Esophagus squamous epithelium (tissue), 5 donors: ENCODE results near the gene NAP1L4. TPM values are rescaled to one million over a fixed set of nuclear protein-coding genes. Genes with fewer than 3 reads are reported as not detected.

Experiments used
- DNase-seq: peaks from one replicate; lab custom pipeline; 2025; lab: John Stamatoyannopoulos, UW
- H3K27ac ChIP-seq, 4 donors: fragments of 200-600 bp; sonication (generic); one replicate each; pipeline ENCODE4 v1.5.1; 2016 to 2019; ENCODE audit warnings: mild to moderate bottlenecking in 1 of 4
- H3K27me3 ChIP-seq, 4 donors: fragments of 200-600 bp; sonication (generic); 1 replicate in 3 of 4; 2 replicates in 1 of 4; pipeline versions ENCODE4 v1.5.1 to v1.6.0; 2017 to 2021; ENCODE audit warnings: antibody characterized with exemption in 1 of 4
- H3K36me3 ChIP-seq, 3 donors: fragments of 200-600 bp; sonication (generic); one replicate each; pipeline ENCODE4 v1.5.1; 2016 to 2019
- H3K4me1 ChIP-seq, 3 donors: fragments of 200-600 bp; sonication (generic); one replicate each; pipeline ENCODE4 v1.5.1; 2017 to 2019
- H3K4me3 ChIP-seq, 4 donors: fragments of 200-600 bp; sonication (generic); 1 replicate in 3 of 4; 2 replicates in 1 of 4; pipeline ENCODE4 v1.5.1; 2016 to 2019; ENCODE audit warnings: mild to moderate bottlenecking in 2 of 4, moderate library complexity in 1 of 4
- H3K9me3 ChIP-seq, 3 donors: fragments of 200-600 bp; sonication (generic); one replicate each; pipeline ENCODE4 v1.5.1; 2016 to 2019
- POLR2A ChIP-seq, 4 donors: fragments of 450-650 bp; IDR thresholded peaks; one replicate each; pipeline ENCODE4 v1.6.1; 2017; ENCODE audit warnings: antibody characterized with exemption in 4 of 4, mild to moderate bottlenecking in 4 of 4, moderate library complexity in 3 of 4
- WGBS, 2 donors: methylation state at CpG; one replicate each; pipeline ENCODE4 v1.1.5; 2018; 5-methylcytosine and 5-hydroxymethylcytosine counted together
- intact Hi-C: fragments of 100-400 bp; cut with DNase I; formaldehyde crosslinking; loops from one replicate; pipeline ENCODE4 v1.15.0; 2022
- total RNA-seq, 4 donors: library from RNA; depleted of rRNA; stranded (reverse); fragments of >200 nt; gene quantifications; one replicate each; pipeline ENCODE4 v1.1.0, GENCODE V29; 2016
- TF ChIP-seq, protein P1 (sequence below), 6 experiments: fragments of 450-650 bp in 4 of 6; fragments of 200-600 bp in 2 of 6; sonication (generic) in 2 of 6; IDR thresholded peaks; one replicate each; pipeline ENCODE4 v1.5.1; 2016 to 2019; ENCODE audit warnings: antibody characterized with exemption in 6 of 6, mild to moderate bottlenecking in 4 of 6, moderate library complexity in 4 of 6
- donor health status: DM: yes; HTN: yes; CAD: no.

The NAP1L4 gene
- total RNA-seq, 4 donors from 2014 or later, result 108 to 140 (median 121) TPM

DNA sequence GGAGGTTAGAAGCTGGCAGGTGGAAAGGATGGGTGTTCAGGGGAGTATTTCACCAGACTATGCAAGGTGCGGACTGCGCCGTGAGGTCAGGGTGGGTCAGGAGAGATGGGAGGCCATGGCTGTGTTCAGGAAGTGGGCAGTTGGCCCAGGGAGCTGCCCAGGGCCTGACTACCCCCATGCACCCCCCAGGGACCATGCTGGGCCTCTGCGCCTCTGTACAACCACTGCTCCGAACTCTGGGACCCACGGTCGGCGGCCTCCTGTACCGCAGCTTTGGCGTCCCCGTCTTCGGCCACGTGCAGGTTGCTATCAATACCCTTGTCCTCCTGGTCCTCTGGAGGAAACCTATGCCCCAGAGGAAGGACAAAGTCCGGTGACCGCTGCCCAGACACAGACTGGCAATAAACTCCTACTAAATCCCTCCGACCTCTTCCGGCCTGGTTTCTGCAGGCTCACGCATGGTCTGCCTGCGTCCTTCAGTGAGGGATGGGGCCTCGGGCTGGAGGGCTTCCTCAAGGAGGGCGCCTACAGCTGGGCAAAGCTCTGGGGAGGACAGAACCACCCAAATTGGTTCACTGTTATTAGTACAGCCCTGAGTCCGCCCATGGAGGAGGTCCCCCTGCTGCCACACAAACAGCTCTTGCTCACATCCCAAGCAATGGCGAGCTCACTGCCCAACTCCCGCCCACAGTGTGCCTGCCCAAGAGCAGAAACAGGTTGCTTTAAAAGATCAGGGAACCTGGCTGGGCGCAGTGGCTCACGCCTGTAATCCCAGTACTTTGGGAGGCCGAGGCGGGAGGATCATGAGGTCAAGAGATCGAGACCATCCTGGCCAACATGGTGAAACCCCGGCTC lies 67.1 kb downstream of the NAP1L4 start:
- intact Hi-C loops, result no loop called here
- no peak for TF ChIP-seq POLR2A (IDR thresholded peaks at IDR 0.05)
- TF ChIP-seq, protein P1, sequence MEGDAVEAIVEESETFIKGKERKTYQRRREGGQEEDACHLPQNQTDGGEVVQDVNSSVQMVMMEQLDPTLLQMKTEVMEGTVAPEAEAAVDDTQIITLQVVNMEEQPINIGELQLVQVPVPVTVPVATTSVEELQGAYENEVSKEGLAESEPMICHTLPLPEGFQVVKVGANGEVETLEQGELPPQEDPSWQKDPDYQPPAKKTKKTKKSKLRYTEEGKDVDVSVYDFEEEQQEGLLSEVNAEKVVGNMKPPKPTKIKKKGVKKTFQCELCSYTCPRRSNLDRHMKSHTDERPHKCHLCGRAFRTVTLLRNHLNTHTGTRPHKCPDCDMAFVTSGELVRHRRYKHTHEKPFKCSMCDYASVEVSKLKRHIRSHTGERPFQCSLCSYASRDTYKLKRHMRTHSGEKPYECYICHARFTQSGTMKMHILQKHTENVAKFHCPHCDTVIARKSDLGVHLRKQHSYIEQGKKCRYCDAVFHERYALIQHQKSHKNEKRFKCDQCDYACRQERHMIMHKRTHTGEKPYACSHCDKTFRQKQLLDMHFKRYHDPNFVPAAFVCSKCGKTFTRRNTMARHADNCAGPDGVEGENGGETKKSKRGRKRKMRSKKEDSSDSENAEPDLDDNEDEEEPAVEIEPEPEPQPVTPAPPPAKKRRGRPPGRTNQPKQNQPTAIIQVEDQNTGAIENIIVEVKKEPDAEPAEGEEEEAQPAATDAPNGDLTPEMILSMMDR (IDR thresholded peaks at IDR 0.05), result no peak

DNA sequence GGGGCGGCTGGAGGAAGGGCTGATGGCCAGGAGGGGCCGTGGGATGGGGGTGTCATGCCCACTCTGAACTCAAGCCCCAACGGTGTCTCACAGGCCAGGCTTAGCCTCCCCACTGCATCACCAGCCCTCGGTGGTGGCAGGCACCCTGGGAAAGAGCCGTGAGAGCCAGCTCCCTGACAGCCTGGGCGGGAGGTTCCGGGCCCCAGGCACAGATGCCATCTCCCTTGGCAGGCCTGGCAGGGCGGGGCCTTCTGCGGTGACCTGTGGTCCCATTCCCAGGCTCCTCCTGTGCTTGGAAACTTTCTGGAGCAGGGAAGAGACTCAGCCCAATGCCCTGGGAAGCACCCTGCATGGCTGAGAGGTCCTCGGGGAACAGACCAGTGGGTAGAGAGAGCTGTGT lies 67.7 kb downstream of the NAP1L4 start:
- intact Hi-C loops, result no loop called here
- DNase-seq, result no peak
- peak overlapping the region in 3 of 4 donors; percentile 7 to 33 (median 30) for H3K27ac ChIP-seq
- H3K4me3 ChIP-seq, result no peak overlapping the region
- no CpG with 5 or more reads among the region's 10 CpGs for WGBS, 2 donors
- H3K27me3 ChIP-seq, result peaks cover 0 to 24% (median 0%) of the 10 kb centered on the region in 4 donors
- TF ChIP-seq, protein P1 (IDR thresholded peaks at IDR 0.05), result no peak
- no peak for TF ChIP-seq POLR2A (IDR thresholded peaks at IDR 0.05)
- H3K4me1 ChIP-seq, result peaks cover 14 to 40% (median 18%) of the 10 kb centered on the region in 3 donors
- H3K9me3 ChIP-seq, result no peaks in the 10 kb centered on the region
- H3K36me3 ChIP-seq, result no peaks in the 10 kb centered on the region

More for the DNA sequence above, 67.1 kb downstream of the NAP1L4 start:
- no peak for DNase-seq
- Histone ChIP-seq H3K36me3 (no peaks in the 10 kb centered on the region), H3K4me3 (no peak overlapping the region), H3K27me3 (peaks cover 0 to 31% (median 0%) of the 10 kb centered on the region in 4 donors), H3K9me3 (no peaks in the 10 kb centered on the region), H3K4me1 (peaks cover 20 to 47% (median 24%) of the 10 kb centered on the region in 3 donors), H3K27ac (peak overlapping the region in 2 of 4 donors; percentile 7 to 33)
- WGBS, 2 donors, result 85 to 96% methylated on average over 8 to 10 of the region's 30 CpGs

DNA sequence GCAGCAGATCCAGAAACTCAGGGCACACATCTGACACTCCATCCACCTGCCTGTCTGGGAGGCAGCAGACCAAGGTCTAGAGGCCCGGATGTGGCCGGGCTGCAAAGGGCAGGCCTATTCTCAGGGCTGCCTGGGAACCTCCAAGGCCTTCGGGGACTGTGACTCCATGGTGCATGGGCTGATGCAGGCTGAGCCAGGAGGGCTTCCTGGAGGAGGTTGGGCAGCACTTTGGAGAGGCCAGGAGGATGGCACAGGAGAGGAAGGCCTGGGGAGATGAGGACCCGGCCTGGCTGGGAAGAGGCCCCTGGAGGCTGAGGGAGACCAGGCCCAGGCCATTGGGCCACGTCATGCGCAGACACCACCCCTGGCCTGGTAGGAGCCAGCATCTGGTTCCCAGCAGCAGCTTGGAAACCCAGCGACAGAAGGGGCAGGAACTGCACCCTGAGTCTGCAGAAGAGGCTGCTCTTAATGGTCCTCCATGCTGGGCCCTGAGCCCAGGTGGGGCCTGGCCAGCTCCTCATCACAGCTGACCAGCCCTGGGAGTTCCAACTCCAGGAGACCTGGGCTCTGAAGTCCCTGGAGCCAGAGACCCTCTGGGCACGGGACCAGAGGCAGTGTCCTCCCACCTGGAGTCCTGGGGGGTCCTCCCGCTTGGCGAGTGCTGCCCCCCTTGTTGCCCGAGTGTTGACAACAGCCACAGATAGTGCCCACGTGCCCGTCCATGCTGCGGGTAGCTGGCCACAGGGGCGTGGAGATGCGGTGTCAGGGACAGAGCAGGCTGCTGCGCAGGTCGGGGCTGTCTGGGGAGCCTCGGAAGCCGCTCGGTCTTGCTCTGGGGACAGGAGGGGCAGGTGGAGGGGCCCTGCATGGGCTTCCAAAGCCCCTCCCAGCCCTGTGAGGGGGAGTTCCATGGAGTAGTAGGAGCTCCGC lies 68.4 kb downstream of the NAP1L4 start:
- H3K27me3 ChIP-seq, result peaks cover 0 to 17% (median 0%) of the 10 kb centered on the region in 4 donors
- intact Hi-C loops, result no loop called here
- H3K36me3 ChIP-seq, result no peaks in the 10 kb centered on the region
- WGBS, 2 donors, result 86 to 90% methylated on average over 6 to 7 of the region's 22 CpGs
- H3K4me3 ChIP-seq, result no peak overlapping the region
- TF ChIP-seq POLR2A (IDR thresholded peaks at IDR 0.05), result no peak
- TF ChIP-seq, protein P1 (IDR thresholded peaks at IDR 0.05), result no peak
- H3K9me3 ChIP-seq, result no peaks in the 10 kb centered on the region
- DNase-seq, result no peak
- peaks cover 14 to 34% (median 14%) of the 10 kb centered on the region in 3 donors for H3K4me1 ChIP-seq
- peak overlapping the region in 3 of 4 donors; percentile 0 to 33 (median 30) for H3K27ac ChIP-seq

DNA sequence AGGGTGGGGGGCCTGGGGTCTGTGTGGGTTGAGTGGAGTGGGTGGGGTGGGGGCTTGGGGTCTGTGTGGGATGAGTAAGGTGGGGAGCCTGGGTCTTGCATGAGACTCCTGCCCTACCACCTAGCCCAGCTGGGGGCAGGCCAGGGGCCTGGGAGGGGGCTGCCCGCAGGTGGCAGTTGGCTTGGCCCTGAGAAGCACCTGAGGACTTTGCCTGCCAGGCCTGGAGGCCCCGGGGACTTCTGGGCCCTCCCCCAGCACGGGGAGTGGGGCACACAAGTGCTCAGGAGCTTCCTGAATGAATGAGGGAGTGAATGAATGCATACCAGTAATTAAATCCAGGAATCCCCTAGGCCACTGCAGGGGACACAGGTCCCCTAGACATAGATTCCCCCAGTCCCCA lies 69.5 kb downstream of the NAP1L4 start:
- H3K9me3 ChIP-seq, result no peaks in the 10 kb centered on the region
- H3K27me3 ChIP-seq, result peaks cover 0 to 7% (median 0%) of the 10 kb centered on the region in 4 donors
- no CpG with 5 or more reads among the region's 3 CpGs for WGBS, 2 donors
- TF ChIP-seq, protein P1 (IDR thresholded peaks at IDR 0.05), result no peak
- TF ChIP-seq POLR2A (IDR thresholded peaks at IDR 0.05), result no peak
- DNase-seq, result no peak
- H3K4me1 ChIP-seq, result peaks cover 4 to 23% (median 6%) of the 10 kb centered on the region in 3 donors
- H3K27ac ChIP-seq, result no peak overlapping the region
- H3K4me3 ChIP-seq, result no peak overlapping the region
- intact Hi-C loops, result no loop called here
- no peaks in the 10 kb centered on the region for H3K36me3 ChIP-seq
